Panc1 (cell line): ENCODE results near the gene MGAT5.

ENCODE experiments used
- POLR2AphosphoS5 ChIP-seq: IDR thresholded peaks from 2 replicates; pipeline ENCODE4 v1.6.1; 2012; ENCODE audit warnings: mild to moderate bottlenecking, low read depth, low read length, moderate library complexity
- SIN3A ChIP-seq: IDR thresholded peaks from 2 replicates; pipeline ENCODE4 v1.6.1; 2012; ENCODE audit warnings: low read depth, mild to moderate bottlenecking, low read length, moderate library complexity, borderline replicate concordance; ENCODE audit not compliant: insufficient read depth
- TF ChIP-seq, protein P1 (sequence below): fragments of 450-650 bp; IDR thresholded peaks from 2 replicates; pipeline ENCODE4 v1.5.1; 2017; ENCODE audit warnings: mild to moderate bottlenecking
- TF ChIP-seq, protein P2 (sequence below), 2 experiments: IDR thresholded peaks; 2 replicates each; pipeline ENCODE4 v1.6.1; 2011 to 2012; ENCODE audit warnings: low read depth in 2 of 2, control low read depth in 1 of 2, low read length in 1 of 2, mild to moderate bottlenecking in 1 of 2, moderate library complexity in 1 of 2; ENCODE audit not compliant: insufficient read depth in 1 of 2

DNA sequence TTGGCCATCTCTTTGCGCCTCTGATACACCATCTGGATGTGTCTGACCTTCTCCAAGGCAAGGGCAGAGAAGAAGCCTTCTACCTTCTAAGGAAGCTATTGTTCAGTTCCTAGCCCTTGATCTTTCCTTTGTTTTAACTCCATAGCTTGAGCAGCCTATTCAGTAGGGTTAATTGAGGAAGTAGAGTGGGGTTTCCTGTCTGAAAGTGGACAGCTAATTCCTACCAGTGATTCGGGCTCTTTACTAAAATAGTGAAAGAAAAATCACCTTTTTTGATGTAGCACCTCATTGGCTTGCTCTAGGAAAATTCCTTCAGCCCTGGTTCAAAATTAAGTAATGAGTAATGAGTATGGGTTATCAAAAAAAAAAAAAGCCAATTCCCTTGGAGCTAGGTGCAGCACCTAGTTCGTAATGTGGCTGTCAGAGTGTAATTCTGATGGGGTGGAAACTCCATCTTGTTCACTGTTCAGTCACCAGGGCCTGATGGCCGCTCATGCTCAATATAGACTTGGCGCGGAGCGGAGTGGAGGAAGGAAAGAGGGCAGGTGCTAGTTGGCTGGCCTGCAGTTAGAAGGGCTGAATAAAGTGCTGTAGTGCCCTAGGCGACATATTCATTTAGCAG, 2.9 kb upstream of the MGAT5 start:
- TF ChIP-seq, protein P1, sequence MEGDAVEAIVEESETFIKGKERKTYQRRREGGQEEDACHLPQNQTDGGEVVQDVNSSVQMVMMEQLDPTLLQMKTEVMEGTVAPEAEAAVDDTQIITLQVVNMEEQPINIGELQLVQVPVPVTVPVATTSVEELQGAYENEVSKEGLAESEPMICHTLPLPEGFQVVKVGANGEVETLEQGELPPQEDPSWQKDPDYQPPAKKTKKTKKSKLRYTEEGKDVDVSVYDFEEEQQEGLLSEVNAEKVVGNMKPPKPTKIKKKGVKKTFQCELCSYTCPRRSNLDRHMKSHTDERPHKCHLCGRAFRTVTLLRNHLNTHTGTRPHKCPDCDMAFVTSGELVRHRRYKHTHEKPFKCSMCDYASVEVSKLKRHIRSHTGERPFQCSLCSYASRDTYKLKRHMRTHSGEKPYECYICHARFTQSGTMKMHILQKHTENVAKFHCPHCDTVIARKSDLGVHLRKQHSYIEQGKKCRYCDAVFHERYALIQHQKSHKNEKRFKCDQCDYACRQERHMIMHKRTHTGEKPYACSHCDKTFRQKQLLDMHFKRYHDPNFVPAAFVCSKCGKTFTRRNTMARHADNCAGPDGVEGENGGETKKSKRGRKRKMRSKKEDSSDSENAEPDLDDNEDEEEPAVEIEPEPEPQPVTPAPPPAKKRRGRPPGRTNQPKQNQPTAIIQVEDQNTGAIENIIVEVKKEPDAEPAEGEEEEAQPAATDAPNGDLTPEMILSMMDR = no peak
- TF ChIP-seq POLR2AphosphoS5 (no peak), SIN3A (no peak)
- TF ChIP-seq, protein P2, sequence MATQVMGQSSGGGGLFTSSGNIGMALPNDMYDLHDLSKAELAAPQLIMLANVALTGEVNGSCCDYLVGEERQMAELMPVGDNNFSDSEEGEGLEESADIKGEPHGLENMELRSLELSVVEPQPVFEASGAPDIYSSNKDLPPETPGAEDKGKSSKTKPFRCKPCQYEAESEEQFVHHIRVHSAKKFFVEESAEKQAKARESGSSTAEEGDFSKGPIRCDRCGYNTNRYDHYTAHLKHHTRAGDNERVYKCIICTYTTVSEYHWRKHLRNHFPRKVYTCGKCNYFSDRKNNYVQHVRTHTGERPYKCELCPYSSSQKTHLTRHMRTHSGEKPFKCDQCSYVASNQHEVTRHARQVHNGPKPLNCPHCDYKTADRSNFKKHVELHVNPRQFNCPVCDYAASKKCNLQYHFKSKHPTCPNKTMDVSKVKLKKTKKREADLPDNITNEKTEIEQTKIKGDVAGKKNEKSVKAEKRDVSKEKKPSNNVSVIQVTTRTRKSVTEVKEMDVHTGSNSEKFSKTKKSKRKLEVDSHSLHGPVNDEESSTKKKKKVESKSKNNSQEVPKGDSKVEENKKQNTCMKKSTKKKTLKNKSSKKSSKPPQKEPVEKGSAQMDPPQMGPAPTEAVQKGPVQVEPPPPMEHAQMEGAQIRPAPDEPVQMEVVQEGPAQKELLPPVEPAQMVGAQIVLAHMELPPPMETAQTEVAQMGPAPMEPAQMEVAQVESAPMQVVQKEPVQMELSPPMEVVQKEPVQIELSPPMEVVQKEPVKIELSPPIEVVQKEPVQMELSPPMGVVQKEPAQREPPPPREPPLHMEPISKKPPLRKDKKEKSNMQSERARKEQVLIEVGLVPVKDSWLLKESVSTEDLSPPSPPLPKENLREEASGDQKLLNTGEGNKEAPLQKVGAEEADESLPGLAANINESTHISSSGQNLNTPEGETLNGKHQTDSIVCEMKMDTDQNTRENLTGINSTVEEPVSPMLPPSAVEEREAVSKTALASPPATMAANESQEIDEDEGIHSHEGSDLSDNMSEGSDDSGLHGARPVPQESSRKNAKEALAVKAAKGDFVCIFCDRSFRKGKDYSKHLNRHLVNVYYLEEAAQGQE (IDR thresholded peaks at IDR 0.05; ENCODE audit: insufficient read depth in 1 of 2, low read depth in 2 of 2, low read length in 1 of 2) = no peak
